Nephron progenitor cell (in vitro differentiated cells): ENCODE data around the gene ZNF280D.

Source experiments
- DNase-seq: peaks from one replicate; pipeline ENCODE4 v3.0.0; 2021
- H3K27ac Mint-ChIP-seq: 2 replicates; pipeline ENCODE4 v1.8.0; 2021; ENCODE audit warnings: mild to moderate bottlenecking, moderate library complexity, mixed read lengths
- H3K27me3 Mint-ChIP-seq: 2 replicates; pipeline ENCODE4 v1.8.0; 2021; ENCODE audit warnings: mild to moderate bottlenecking, low read depth, mixed read lengths; ENCODE audit not compliant: poor library complexity
- H3K36me3 Mint-ChIP-seq: 2 replicates; pipeline ENCODE4 v1.8.0; 2021; ENCODE audit warnings: low read depth, mixed read lengths
- H3K4me1 Mint-ChIP-seq: 2 replicates; pipeline ENCODE4 v1.8.0; 2021; ENCODE audit warnings: mixed read lengths
- H3K4me3 Mint-ChIP-seq: 2 replicates; pipeline ENCODE4 v1.8.0; 2021; ENCODE audit warnings: mild to moderate bottlenecking, moderate library complexity, mixed read lengths
- H3K9me3 Mint-ChIP-seq: 2 replicates; pipeline ENCODE4 v1.8.0; 2021; ENCODE audit warnings: mild to moderate bottlenecking, moderate library complexity, mixed read lengths
- CTCF ChIP-seq: fragments of 200-600 bp; sonication (generic); IDR thresholded peaks from 2 replicates; pipeline ENCODE4 v1.5.0; 2021; ENCODE audit warnings: antibody characterized with exemption

Gene ZNF280D

GRCh38 chr15:56640127-56640526 is 93.2 kb downstream of the ZNF280D start:
- Mint-ChIP-seq H3K9me3 (no peaks in the 10 kb centered on the region), H3K4me1 (no peaks in the 10 kb centered on the region), H3K36me3 (no peaks in the 10 kb centered on the region), H3K27me3 (no peaks in the 10 kb centered on the region), H3K27ac (no peak overlapping the region), H3K4me3 (no peak overlapping the region)
- TF ChIP-seq CTCF: no peak
- DNase-seq: no peak

- no peak overlapping the region for H3K4me3 Mint-ChIP-seq
- no peaks in the 10 kb centered on the region for H3K4me1 Mint-ChIP-seq
- no peaks in the 10 kb centered on the region for H3K36me3 Mint-ChIP-seq
- H3K27me3 Mint-ChIP-seq: no peaks in the 10 kb centered on the region
- no peaks in the 10 kb centered on the region for H3K9me3 Mint-ChIP-seq
- no peak for DNase-seq
- TF ChIP-seq CTCF: no peak
- no peak overlapping the region for H3K27ac Mint-ChIP-seq
Observed at GRCh38 chr15:56639631-56640030, 93.7 kb downstream of the ZNF280D start.

- no peak for TF ChIP-seq CTCF
- DNase-seq: no peak
- Mint-ChIP-seq H3K36me3 (no peaks in the 10 kb centered on the region), H3K4me3 (no peak overlapping the region), H3K27ac (no peak overlapping the region), H3K4me1 (no peaks in the 10 kb centered on the region), H3K9me3 (no peaks in the 10 kb centered on the region), H3K27me3 (no peaks in the 10 kb centered on the region)
Observed at GRCh38 chr15:56631765-56632164, 101.5 kb downstream of the ZNF280D start.

- Mint-ChIP-seq H3K27ac (no peak overlapping the region), H3K4me1 (no peaks in the 10 kb centered on the region), H3K27me3 (no peaks in the 10 kb centered on the region), H3K4me3 (no peak overlapping the region), H3K9me3 (no peaks in the 10 kb centered on the region), H3K36me3 (no peaks in the 10 kb centered on the region)
- TF ChIP-seq CTCF: no peak
- DNase-seq: no peak
Observed at GRCh38 chr15:56628893-56629532, 104.3 kb downstream of the ZNF280D start.

GRCh38 chr15:56619887-56620286 is 113.4 kb downstream of the ZNF280D start:
- TF ChIP-seq CTCF: no peak
- Mint-ChIP-seq H3K36me3 (no peaks in the 10 kb centered on the region), H3K9me3 (peaks cover 18% of the 10 kb centered on the region), H3K27ac (peak overlapping the region; percentile 15), H3K4me3 (no peak overlapping the region), H3K27me3 (peaks cover 5% of the 10 kb centered on the region), H3K4me1 (no peaks in the 10 kb centered on the region)
- no peak for DNase-seq

GRCh38 chr15:56617628-56618027 is 115.7 kb downstream of the ZNF280D start:
- Mint-ChIP-seq H3K27me3 (peaks cover 5% of the 10 kb centered on the region), H3K4me1 (no peaks in the 10 kb centered on the region), H3K9me3 (peaks cover 18% of the 10 kb centered on the region), H3K27ac (no peak overlapping the region), H3K36me3 (no peaks in the 10 kb centered on the region), H3K4me3 (no peak overlapping the region)
- no peak for TF ChIP-seq CTCF
- no peak for DNase-seq
